K562 (cell line): ENCODE data around the gene EFCAB8. TPM values are rescaled to one million over a fixed set of nuclear protein-coding genes. Genes with fewer than 3 reads are reported as not detected.

Experiments
- ATAC-seq: fragments of 200-7000 bp; cut with Tn5 transposase; 3 replicates; pipeline ENCODE4 v1.9.1; 2020; ENCODE audit warnings: moderate library complexity
- BruUV-seq: library from RNA; stranded (reverse); fragments of 400-500 nt; replicated peaks from 2 replicates; lab custom pipeline; 2021; lab: Mats Ljungman, UMichigan
- CTCF ChIA-PET: fragments of 300-600 bp; formaldehyde crosslinking; extraction: SDS; loops from one replicate; lab custom pipeline; 2021; ENCODE audit warnings: low intra/inter-chr PET ratio; lab: Yijun Ruan, JAX
- POLR2A ChIA-PET: fragments of 300-600, 350-650 bp; sonication (Branson Sonifier 250); formaldehyde crosslinking; extraction: SDS; loops from one replicate; lab custom pipeline; 2021; ENCODE audit warnings: antibody characterized with exemption, inconsistent platforms; lab: Yijun Ruan, JAX
- DNase-seq, 4 experiments: peaks; one replicate each; pipeline versions ENCODE4 v3.0.0 to v3.0.0-alpha.2; 2011 to 2018; ENCODE audit warnings: low spot score in 3 of 4, mixed read lengths in 3 of 4; ENCODE audit errors: extremely low read depth in 1 of 4
- FAIRE-seq: peaks from 2 replicates; lab custom pipeline; 2011; peaks lifted over from hg19 to GRCh38; lab: Jason Lieb, UNC
- H2AFZ ChIP-seq: 2 replicates; pipeline ENCODE4 v1.6.0; 2011; ENCODE audit warnings: low read depth, low read length, control low read depth, inconsistent platforms
- H3K27ac ChIP-seq: fragments of 200-600 bp; 3 replicates; pipeline ENCODE4 v1.8.0; 2011; ENCODE audit warnings: low read depth, mild to moderate bottlenecking, control low read depth, inconsistent platforms, low read length, moderate library complexity, mixed read lengths; ENCODE audit errors: extremely low read depth
- H3K27me3 ChIP-seq, 2 experiments: fragments of 300-600 bp in 1 of 2; 2 replicates in 1 of 2; 3 replicates in 1 of 2; pipeline versions ENCODE4 v1.6.0 to v1.8.0; 2011; ENCODE audit warnings: inconsistent platforms in 2 of 2, low read length in 2 of 2, mild to moderate bottlenecking in 1 of 2, mixed read lengths in 1 of 2, moderate library complexity in 1 of 2; ENCODE audit not compliant: control insufficient read depth in 2 of 2, insufficient read depth in 2 of 2
- H3K36me3 ChIP-seq: fragments of 300-600 bp; 3 replicates; pipeline ENCODE4 v1.8.0; 2011; ENCODE audit warnings: mild to moderate bottlenecking, low read length, inconsistent platforms; ENCODE audit not compliant: control insufficient read depth, insufficient read depth
- H3K4me1 ChIP-seq, 2 experiments: fragments of 200-600 bp in 1 of 2; replicated peaks in 1 of 2; 2 replicates in 1 of 2; 3 replicates in 1 of 2; pipeline versions ENCODE4 v1.5.1 to v1.8.0; 2011; ENCODE audit warnings: inconsistent platforms in 2 of 2, low read length in 2 of 2, mild to moderate bottlenecking in 1 of 2, mixed read lengths in 1 of 2, moderate library complexity in 1 of 2; ENCODE audit not compliant: control insufficient read depth in 2 of 2, insufficient read depth in 2 of 2
- H3K4me2 ChIP-seq: 2 replicates; pipeline ENCODE4 v1.6.1; 2011; ENCODE audit warnings: low read length, control low read depth, inconsistent platforms, mixed read lengths; ENCODE audit not compliant: insufficient read depth
- H3K4me3 ChIP-seq: fragments of 200-600 bp; sonication (generic), shearing (Covaris generic); 2 replicates; pipeline ENCODE4 v1.5.1; 2016; ENCODE audit warnings: control low read depth, inconsistent platforms
- H3K79me2 ChIP-seq: fragments of 200-600 bp; 3 replicates; pipeline ENCODE4 v1.8.0; 2011; ENCODE audit warnings: low read length, inconsistent platforms; ENCODE audit not compliant: control insufficient read depth, insufficient read depth
- H3K9ac ChIP-seq, 2 experiments: 2 replicates each; pipeline versions ENCODE4 v1.6.0 to v1.6.1; 2011; ENCODE audit warnings: low read depth in 2 of 2, low read length in 2 of 2, control low read depth in 1 of 2, inconsistent platforms in 1 of 2, mild to moderate bottlenecking in 1 of 2, mixed read lengths in 1 of 2; ENCODE audit not compliant: insufficient read depth in 1 of 2
- H3K9me1 ChIP-seq: one replicate; pipeline ENCODE4 v1.6.0; 2011; ENCODE audit warnings: inconsistent platforms, mild to moderate bottlenecking, low read length, moderate library complexity; ENCODE audit not compliant: control insufficient read depth, insufficient read depth
- H3K9me3 ChIP-seq: replicated peaks from 2 replicates; pipeline ENCODE4 v1.5.1; 2011; ENCODE audit warnings: low read depth, low read length, inconsistent platforms; ENCODE audit not compliant: control insufficient read depth, insufficient read depth
- H4K20me1 ChIP-seq: replicated peaks from 2 replicates; pipeline ENCODE4 v1.6.1; 2011; ENCODE audit warnings: low read length, inconsistent platforms, mixed read lengths; ENCODE audit not compliant: control insufficient read depth, insufficient read depth
- CREM ChIP-seq: IDR thresholded peaks from 2 replicates; pipeline ENCODE4 v1.6.1; 2014; ENCODE audit warnings: antibody characterized with exemption, low read depth
- HDAC6 ChIP-seq: IDR thresholded peaks from 2 replicates; pipeline ENCODE4 v1.6.1; 2012; ENCODE audit warnings: low read depth, mild to moderate bottlenecking, control low read depth, inconsistent platforms, low read length, moderate library complexity
- NONO ChIP-seq, 2 experiments: fragments of 200-400 bp in 1 of 2; fragments of 450-650 bp in 1 of 2; formaldehyde crosslinking in 1 of 2; IDR thresholded peaks; 2 replicates each; pipeline ENCODE4 v1.6.1; 2017; ENCODE audit warnings: low read depth in 2 of 2, mild to moderate bottlenecking in 2 of 2, moderate library complexity in 2 of 2, low read length in 1 of 2
- WGBS: fragments of 100-300 bp; shearing (Covaris generic); methylation state at CpG from one replicate; pipeline ENCODE4 v1.1.6; 2016; ENCODE audit warnings: low coverage, mixed read lengths; ENCODE audit not compliant: insufficient coverage; ENCODE audit errors: missing lambda C conversion rate; 5-methylcytosine and 5-hydroxymethylcytosine counted together
- in situ Hi-C: fragments of 300-500 bp; cut with MboI; formaldehyde crosslinking; loops from 4 replicates; pipeline ENCODE4 v1.15.0; 2018; ENCODE audit warnings: inconsistent platforms, mixed read lengths
- intact Hi-C: fragments of 100-400 bp; cut with micrococcal nuclease; formaldehyde crosslinking; loops from 2 replicates; pipeline ENCODE4 v1.14.2; 2022
- polyA plus RNA-seq, 8 experiments: library from polyadenylated mRNA; depleted of rRNA in 4 of 8; stranded (reverse) in 5 of 8; unstranded in 3 of 8; fragments of >200 nt; fragmentation: Nextera tagmentation in 2 of 8; fragmentation: Illumina TruSeq in 1 of 8; extraction: Ambion mirVana in 2 of 8; extraction: Trizol in 1 of 8; gene quantifications; 2 replicates each; pipeline versions ENCODE4 v1.2.1 to v1.2.3, GENCODE V29; 2011 to 2014; ENCODE audit warnings: inconsistent platforms in 1 of 8, missing spikeins in 1 of 8
- total RNA-seq, 7 experiments: library from RNA; depleted of rRNA in 6 of 7; stranded (reverse); fragments of >200 nt in 6 of 7; fragmentation: Illumina TruSeq in 2 of 7; extraction: Trizol in 2 of 7; gene quantifications; 2 replicates each; pipeline versions ENCODE4 v1.2.1 to v1.2.3, GENCODE V29; 2011 to 2021; ENCODE audit warnings: low replicate concordance in 1 of 7

EFCAB8 gene
- total and polyA plus RNA-seq, 9 of the 15 experiments (the other 6 are each of a cell fraction or from before 2014, with no cell fraction given), result 0.03 to 0.18 (median 0.11) TPM; not detected in 6

- Histone ChIP-seq H3K9me3 (peaks cover 4% of the 10 kb centered on the region), H3K9me1 (no peaks in the 10 kb centered on the region), H2AFZ (no peak overlapping the region), H3K27ac (no peak overlapping the region), H3K4me2 (no peak overlapping the region), H3K79me2 (no peaks in the 10 kb centered on the region), H3K36me3 (no peaks in the 10 kb centered on the region), H3K4me1 (no peaks in the 10 kb centered on the region; a peak in 1 of 5 replicates), H3K27me3 (peaks cover 2 to 27% of the 10 kb centered on the region in 2 experiments; a peak in 2 of 5 replicates), H4K20me1 (no peaks in the 10 kb centered on the region), H3K4me3 (no peak overlapping the region), H3K9ac (no peak overlapping the region; a peak in 1 of 4 replicates)
- WGBS, result 0% methylated on average over 7 of the region's 7 CpGs
- CTCF ChIA-PET, result no interaction called here
- POLR2A ChIA-PET, result interaction anchor here (0.6 kb wide), 1 partner anchor 325 kb away, joined by 3 read pairs; no protein-coding TSS in a partner anchor
- ATAC-seq, result peak; percentile 61
- DNase-seq, result no peak
- intact Hi-C loops, result no loop called here
- in situ Hi-C loops, result no loop called here
- FAIRE-seq, result no peak
- no TSS peak for BruUV-seq
- 0 out of 2 replicates have a peak, but pooled peaks have one; percentile 21 for TF ChIP-seq CREM
- TF ChIP-seq NONO (IDR thresholded peaks at IDR 0.05; ENCODE audit: low read depth in 2 of 2, low read length in 1 of 2), result no peak
Measured at GRCh38 chr20:33002087-33002808, 143.5 kb downstream of the EFCAB8 start.

GRCh38 chr20:33004141-33004751, 145.5 kb downstream of the EFCAB8 start, which contains the start of gene SUN5:
SUN5 (minus strand) TSS chr20:33004433; CDS start chr20:33004340, 93 bp downstream.
- no peak for TF ChIP-seq HDAC6
- 0% methylated on average over 6 of the region's 6 CpGs for WGBS
- H3K9me3 ChIP-seq, result peaks cover 4% of the 10 kb centered on the region
- in situ Hi-C loops, result no loop called here
- CTCF ChIA-PET, result interaction anchor here (1.0 to 1.3 kb wide), 2 partner anchors 101 to 102 kb away, joined by 3 to 6 read pairs; no protein-coding TSS in a partner anchor
- H3K4me3 ChIP-seq, result no peak within 1 kb of the TSS
- H3K27ac ChIP-seq, result no peak within 1 kb of the TSS
- no TSS peak for BruUV-seq
- no peaks in the 10 kb centered on the region for H3K36me3 ChIP-seq
- H3K4me2 ChIP-seq, result no peak within 1 kb of the TSS
- DNase-seq, result no peak
- no peak for ATAC-seq
- no peak within 1 kb of the TSS for H2AFZ ChIP-seq
- no peaks in the 10 kb centered on the region; a peak in 1 of 5 replicates for H3K4me1 ChIP-seq
- no peaks in the 10 kb centered on the region for H4K20me1 ChIP-seq
- no peak for FAIRE-seq
- POLR2A ChIA-PET, result interaction anchor here (0.6 to 1.1 kb wide), 3 partner anchors 19 to 181 kb away, joined by 3 to 5 read pairs (median 4); no protein-coding TSS in a partner anchor
- H3K27me3 ChIP-seq, result peaks cover 5 to 41% of the 10 kb centered on the region in 2 experiments; a peak in 3 of 5 replicates
- intact Hi-C loops, result loop anchor here (2.0 kb wide), 1 partner anchor 101 kb away; no protein-coding TSS in a partner anchor
- no peaks in the 10 kb centered on the region for H3K9me1 ChIP-seq
- H3K79me2 ChIP-seq, result no peaks in the 10 kb centered on the region
- no peak within 1 kb of the TSS for H3K9ac ChIP-seq
